Fibroblast of skin of left quadriceps (primary cell): ENCODE measurements around the gene OR13C8.

Experiments used
- DNase-seq, 2 experiments: peaks; one replicate each; pipeline ENCODE4 v3.0.0-alpha.2; 2013; ENCODE audit warnings: low read depth in 2 of 2

Gene OR13C8

DNA sequence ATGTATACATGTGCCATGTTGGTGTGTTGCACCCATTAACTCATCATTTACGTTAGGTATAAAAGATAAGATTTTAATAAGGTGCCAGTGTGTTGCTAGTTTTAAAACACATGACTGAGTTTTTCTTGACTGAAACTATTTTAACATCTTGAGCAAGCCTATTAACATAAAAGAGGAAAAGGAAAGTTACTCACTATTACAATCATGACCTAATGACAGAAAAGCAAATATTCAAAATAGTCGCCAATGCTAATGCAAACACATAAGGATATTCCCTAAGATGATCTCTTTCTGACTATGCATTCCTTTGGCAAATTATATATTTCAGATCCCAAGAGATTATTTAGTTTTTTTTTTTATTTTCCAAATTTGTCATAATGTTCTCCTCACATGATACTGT, 42.2 kb downstream of the OR13C8 start:
- DNase-seq = no peak

DNA sequence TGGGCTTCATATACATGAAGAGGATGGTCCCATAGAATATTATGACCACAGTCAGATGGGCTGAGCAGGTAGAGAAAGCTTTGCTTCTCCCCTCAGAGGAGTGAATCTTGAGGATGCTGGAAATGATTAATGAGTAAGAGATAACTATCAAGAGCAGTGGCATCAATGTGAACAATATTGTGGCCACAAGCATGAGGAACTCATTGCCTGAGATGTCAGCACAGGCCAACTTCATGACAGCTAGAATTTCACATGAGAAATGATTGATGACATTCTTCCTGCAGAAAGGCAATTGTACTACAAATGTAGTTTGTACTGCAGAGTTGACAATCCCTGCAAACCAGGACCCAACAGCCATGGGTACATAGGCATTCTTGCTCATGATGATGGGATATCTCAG, 48.5 kb downstream of the OR13C8 start:
- peak in 1 of 2 experiments; percentile 12 for DNase-seq

DNA sequence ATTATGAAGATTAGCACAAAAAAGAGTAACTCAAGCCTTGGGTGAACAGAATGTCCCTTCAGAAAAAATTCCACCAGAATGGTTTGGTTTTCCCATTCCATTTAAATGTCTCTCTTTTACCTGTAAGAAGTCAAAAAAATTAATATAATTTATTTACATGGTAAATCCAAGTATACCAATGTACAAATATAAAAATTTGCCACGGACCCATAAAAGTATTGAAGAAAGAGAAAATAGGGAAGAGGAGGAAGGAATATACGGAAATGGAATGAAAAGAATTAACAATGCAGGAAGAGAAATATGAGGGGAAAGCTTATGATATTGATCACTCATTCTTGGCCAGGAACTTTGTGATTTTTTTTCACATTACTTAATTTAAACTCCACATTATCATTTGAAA, 49.1 kb downstream of the OR13C8 start, which contains the start of gene OR13C9:
OR13C9 (minus strand) TSS at position 101 of the 400 bp plus-strand sequence; CDS start at position 101, 0 bp downstream.
- DNase-seq = no peak
